Adipocyte (in vitro differentiated cells): ENCODE data around the gene DYSF.

Source experiments
- DNase-seq: peaks from one replicate; pipeline ENCODE4 v3.0.0-alpha.2; 2015; ENCODE audit warnings: low read depth
- H3K27me3 ChIP-seq: replicated peaks from 2 replicates; pipeline ENCODE4 v1.7.0; 2013; ENCODE audit warnings: mild to moderate bottlenecking, low read length, moderate library complexity; ENCODE audit not compliant: control insufficient read depth, insufficient read depth
- H3K36me3 ChIP-seq: 2 replicates; pipeline ENCODE4 v1.7.0; 2013; ENCODE audit warnings: low read length, mild to moderate bottlenecking, moderate library complexity; ENCODE audit not compliant: control insufficient read depth, insufficient read depth, severe bottlenecking
- H3K4me1 ChIP-seq: 2 replicates; pipeline ENCODE4 v1.7.0; 2013; ENCODE audit warnings: mild to moderate bottlenecking, low read length, moderate library complexity; ENCODE audit not compliant: control insufficient read depth, insufficient read depth
- H3K4me3 ChIP-seq: 2 replicates; pipeline ENCODE4 v1.7.0; 2013; ENCODE audit warnings: mild to moderate bottlenecking, low read length, moderate library complexity
- H3K9ac ChIP-seq: 2 replicates; pipeline ENCODE4 v1.7.0; 2013; ENCODE audit warnings: mild to moderate bottlenecking, low read length, moderate library complexity
- H3K9me3 ChIP-seq: 2 replicates; pipeline ENCODE4 v1.7.0; 2013; ENCODE audit warnings: mild to moderate bottlenecking, low read length, moderate library complexity; ENCODE audit not compliant: control insufficient read depth

The DYSF gene

DNA sequence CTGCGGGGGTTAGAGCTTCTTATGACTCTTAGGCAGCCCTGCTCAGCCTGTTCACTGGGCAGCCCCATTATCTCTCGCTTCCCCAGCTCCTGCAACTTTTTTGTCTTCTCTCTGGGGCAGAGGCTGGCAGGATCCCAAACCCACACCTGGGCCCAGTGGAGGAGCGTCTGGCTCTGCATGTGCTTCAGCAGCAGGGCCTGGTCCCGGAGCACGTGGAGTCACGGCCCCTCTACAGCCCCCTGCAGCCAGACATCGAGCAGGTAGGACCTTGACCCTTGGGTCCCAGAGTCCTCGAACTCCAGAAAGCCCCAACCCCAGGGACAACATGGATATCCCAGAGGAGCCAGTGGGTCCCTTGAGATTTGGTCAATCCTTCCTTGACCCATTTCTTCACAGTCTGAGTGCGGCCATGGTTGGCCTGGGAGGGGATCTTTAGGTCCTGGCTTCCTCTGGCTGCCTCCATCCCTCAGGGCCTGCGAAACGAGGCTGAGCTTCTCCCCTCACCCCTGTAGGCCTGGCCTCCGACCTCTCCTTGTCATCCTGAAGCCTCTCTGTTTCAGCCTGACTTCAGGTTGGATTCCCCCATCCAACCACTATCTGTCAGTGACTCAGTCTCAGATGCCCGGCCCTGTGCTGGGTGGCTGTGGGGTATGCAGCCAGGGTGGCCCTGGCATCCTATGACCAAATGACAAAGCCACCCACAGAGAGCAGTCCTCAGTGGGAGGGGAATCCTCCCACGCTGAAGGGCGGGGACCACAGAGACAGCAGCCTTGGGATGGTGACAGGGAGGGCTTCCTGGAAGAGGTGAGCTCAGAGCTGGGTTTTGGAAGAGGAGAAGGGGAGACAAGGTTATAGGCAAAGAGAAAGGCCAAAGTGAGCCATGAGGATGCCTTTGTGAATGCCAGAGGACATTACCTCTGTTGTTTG, 214.2 kb downstream of the DYSF start:
- H3K9me3 ChIP-seq = no peaks in the 10 kb centered on the region
- no peak overlapping the region for H3K9ac ChIP-seq
- no peaks in the 10 kb centered on the region for H3K36me3 ChIP-seq
- no peaks in the 10 kb centered on the region for H3K4me1 ChIP-seq
- no peak overlapping the region for H3K4me3 ChIP-seq
- no peak for DNase-seq
- H3K27me3 ChIP-seq = peaks cover 42% of the 10 kb centered on the region

DNA sequence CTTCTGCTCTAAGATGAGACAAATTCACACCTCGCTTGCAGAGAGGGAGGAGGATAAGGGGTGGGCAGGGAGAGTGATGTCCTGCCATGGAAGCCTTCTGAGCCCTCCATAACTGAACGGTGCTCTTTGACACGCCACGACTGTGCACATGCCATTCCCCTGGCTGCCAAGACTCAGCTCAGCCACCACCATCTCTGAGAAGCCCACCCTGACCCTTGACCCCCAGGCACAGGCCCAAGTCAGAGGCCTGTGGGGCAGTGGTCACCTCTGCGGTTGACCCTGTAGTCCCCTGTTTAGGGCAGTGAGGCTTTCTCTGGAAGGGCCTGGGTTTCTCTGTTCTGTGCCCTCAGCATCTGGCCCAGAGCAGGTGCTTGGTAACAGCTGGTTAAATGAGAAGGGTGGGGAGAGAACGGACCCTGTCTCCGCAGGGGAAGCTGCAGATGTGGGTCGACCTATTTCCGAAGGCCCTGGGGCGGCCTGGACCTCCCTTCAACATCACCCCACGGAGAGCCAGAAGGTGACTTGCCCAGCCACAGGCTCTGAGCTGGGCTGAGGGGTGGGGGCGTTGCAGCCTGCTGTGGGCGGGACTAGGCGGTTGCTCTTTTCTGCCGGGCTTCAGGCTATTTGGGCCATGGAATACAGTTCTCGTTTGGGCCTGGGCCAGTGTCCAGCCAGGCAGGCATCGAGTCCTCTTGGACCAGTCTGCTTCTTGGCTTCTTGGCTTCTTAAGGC, 215.1 kb downstream of the DYSF start:
- Histone ChIP-seq H3K9ac (no peak overlapping the region), H3K36me3 (no peaks in the 10 kb centered on the region)
- no peak for DNase-seq

DNA sequence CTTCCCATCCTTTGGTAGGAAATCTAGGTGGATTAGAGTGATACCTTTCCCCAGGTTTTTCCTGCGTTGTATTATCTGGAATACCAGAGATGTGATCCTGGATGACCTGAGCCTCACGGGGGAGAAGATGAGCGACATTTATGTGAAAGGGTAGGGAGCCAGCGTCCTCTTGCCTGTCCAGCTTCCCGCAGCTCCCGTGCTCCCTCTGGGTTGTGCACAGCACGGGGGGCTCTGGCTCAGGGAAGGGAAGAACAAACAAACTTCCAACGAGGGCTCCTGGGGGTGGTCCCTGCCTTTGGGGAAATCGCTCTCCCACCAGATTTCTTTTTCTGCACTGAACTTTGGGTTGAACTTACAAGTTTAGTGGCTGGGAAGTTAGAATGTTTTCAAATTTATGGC, 215.7 kb downstream of the DYSF start:
- no peaks in the 10 kb centered on the region for H3K36me3 ChIP-seq
- no peaks in the 10 kb centered on the region for H3K9me3 ChIP-seq
- H3K4me3 ChIP-seq = no peak overlapping the region
- no peak for DNase-seq
- no peaks in the 10 kb centered on the region for H3K4me1 ChIP-seq
- peaks cover 41% of the 10 kb centered on the region for H3K27me3 ChIP-seq
- no peak overlapping the region for H3K9ac ChIP-seq

More for the DNA sequence above, 215.1 kb downstream of the DYSF start:
- peaks cover 42% of the 10 kb centered on the region for H3K27me3 ChIP-seq
- no peak overlapping the region for H3K4me3 ChIP-seq
- H3K4me1 ChIP-seq = no peaks in the 10 kb centered on the region
- no peaks in the 10 kb centered on the region for H3K9me3 ChIP-seq

DNA sequence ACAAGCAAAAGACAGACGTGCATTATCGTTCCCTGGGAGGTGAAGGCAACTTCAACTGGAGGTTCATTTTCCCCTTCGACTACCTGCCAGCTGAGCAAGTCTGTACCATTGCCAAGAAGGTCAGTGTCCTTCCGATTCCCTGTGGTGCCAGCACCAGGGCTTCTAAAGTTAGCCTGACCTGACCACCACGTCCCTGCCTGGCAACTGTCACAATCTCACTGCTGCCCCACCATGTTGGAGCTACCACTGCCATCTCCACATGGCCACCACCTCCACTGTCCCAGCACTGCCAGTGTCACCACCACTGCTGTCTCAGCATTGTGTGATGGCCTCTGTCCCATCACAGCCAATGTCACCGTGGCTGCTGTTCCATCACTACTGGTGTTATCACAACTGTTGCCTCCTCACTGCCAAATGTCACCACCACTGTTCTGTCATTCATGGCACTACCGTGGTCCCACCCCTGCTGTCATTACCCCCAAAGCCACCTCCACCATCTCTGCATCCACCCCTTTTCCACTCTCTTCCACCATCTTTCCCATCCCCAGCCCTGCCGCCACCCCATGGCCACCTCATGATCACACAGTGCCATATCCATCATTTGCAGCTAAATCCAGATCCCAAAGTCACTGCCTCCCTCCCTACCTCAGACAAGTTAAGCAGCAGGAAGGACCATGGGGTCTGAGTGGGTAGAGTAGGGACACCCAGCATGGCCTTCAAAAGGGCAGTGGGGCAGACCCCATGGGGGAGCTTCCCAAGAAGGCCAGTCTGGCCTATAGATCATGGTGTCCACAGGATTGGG, 216.5 kb downstream of the DYSF start:
- no peaks in the 10 kb centered on the region for H3K9me3 ChIP-seq
- H3K4me3 ChIP-seq = no peak overlapping the region
- no peak overlapping the region for H3K9ac ChIP-seq
- H3K36me3 ChIP-seq = no peaks in the 10 kb centered on the region
- H3K27me3 ChIP-seq = peaks cover 34% of the 10 kb centered on the region
- DNase-seq = no peak
- no peaks in the 10 kb centered on the region for H3K4me1 ChIP-seq

DNA sequence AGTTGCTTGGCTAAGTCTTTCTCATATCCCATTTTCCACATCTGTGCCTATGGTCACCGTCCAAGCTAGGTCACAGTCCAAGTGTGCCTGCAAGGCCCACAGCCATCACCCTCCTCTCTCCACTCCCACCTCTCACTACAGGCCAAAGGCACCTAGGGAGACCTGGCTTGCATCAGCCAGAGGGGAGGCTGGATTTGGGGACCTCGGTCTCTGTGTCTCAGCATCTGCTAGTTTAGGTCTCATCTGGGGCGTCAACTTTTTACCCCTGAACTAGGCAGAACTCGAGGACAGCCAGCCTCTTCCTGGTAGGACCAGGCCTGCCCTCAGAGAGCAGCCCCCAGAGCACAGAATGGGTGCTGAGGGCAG, 217.1 kb downstream of the DYSF start:
- H3K4me1 ChIP-seq = no peaks in the 10 kb centered on the region
- peaks cover 34% of the 10 kb centered on the region for H3K27me3 ChIP-seq
- no peak overlapping the region for H3K9ac ChIP-seq
- no peaks in the 10 kb centered on the region for H3K9me3 ChIP-seq
- H3K4me3 ChIP-seq = no peak overlapping the region
- H3K36me3 ChIP-seq = no peaks in the 10 kb centered on the region
- DNase-seq = no peak

DNA sequence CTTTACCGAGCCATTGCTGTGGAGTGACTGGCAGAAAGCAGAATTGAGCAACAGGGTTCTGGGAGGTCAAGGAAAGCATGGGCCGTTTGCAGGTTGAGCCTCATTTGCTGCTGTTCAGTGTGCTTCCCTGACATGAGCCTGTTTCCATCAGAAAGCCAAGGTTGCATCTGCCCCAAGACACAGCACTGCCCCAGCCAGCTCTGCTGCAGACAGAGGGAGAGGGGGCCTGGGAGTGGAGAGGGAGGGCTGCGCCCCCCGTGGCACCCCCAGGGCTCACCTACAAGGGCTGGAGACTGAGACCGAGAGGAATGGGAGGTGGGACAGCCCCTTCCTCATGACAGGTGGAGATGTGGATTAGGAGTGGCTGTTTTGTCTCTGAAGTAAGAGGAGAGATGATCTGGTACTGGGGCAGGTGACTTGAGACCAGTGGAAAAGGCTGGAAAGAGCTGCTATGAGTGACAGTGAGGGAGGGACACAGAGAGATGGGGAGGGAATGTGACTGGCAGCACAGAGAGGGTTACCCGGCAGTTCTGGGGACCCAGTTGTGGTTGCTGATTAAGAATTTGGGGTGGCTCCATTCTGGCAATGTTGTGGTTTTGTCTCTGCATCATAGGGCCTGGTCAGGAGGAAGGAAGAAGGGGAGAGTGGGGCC, 218.0 kb downstream of the DYSF start:
- peaks cover 34% of the 10 kb centered on the region for H3K27me3 ChIP-seq
- no peak for DNase-seq
- no peaks in the 10 kb centered on the region for H3K9me3 ChIP-seq
- H3K9ac ChIP-seq = no peak overlapping the region
- H3K36me3 ChIP-seq = no peaks in the 10 kb centered on the region
- no peak overlapping the region for H3K4me3 ChIP-seq
- H3K4me1 ChIP-seq = no peaks in the 10 kb centered on the region

DNA sequence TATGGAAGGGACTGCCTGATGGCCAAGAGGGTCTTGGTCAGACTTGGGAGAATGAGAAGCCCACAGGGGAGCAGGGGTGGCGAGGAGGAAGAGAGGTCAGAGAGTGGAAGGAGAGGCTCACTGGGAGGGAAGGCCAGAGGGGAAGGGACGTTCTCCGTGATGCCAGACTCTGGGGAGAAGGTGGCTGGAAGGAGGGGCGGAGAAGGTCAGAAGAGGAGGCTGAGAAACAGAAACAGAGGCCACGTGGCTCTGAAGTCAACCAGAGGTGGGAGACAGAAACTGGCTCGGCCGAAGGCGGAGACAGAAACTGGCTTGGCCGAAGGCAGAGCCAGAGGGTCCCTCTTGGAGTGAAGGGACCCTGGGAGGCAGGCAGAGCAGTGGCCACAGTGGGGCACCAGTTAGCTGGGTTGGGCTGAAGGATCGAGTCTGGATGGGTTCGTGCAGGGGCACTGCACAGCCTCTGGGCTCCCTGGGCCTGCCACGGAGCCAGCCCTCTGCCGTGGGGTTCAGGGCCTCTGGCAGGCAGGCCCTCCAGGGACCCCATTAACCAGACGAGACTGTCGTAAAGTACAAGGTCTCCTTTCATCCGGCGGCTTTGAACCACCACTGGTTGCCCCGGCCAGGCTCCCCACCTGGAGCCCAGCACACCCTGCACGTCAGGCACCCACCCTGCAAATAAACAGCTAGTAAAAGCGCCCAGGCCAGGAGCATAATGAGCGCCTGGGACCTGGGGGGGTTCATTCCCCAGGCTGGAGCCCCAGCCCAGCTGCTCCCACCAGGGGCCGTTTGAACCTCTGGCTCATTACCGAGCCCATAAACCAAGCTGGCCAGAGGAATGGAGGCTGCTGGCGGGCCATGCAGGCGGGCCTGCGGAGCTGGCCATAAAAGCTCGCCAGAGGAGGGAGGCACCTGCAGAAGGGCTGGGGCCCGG, 218.8 kb downstream of the DYSF start:
- no peaks in the 10 kb centered on the region for H3K4me1 ChIP-seq
- no peaks in the 10 kb centered on the region for H3K9me3 ChIP-seq
- no peaks in the 10 kb centered on the region for H3K36me3 ChIP-seq
- H3K4me3 ChIP-seq = no peak overlapping the region
- no peak for DNase-seq
- no peak overlapping the region for H3K9ac ChIP-seq
- peaks cover 34% of the 10 kb centered on the region for H3K27me3 ChIP-seq

DNA sequence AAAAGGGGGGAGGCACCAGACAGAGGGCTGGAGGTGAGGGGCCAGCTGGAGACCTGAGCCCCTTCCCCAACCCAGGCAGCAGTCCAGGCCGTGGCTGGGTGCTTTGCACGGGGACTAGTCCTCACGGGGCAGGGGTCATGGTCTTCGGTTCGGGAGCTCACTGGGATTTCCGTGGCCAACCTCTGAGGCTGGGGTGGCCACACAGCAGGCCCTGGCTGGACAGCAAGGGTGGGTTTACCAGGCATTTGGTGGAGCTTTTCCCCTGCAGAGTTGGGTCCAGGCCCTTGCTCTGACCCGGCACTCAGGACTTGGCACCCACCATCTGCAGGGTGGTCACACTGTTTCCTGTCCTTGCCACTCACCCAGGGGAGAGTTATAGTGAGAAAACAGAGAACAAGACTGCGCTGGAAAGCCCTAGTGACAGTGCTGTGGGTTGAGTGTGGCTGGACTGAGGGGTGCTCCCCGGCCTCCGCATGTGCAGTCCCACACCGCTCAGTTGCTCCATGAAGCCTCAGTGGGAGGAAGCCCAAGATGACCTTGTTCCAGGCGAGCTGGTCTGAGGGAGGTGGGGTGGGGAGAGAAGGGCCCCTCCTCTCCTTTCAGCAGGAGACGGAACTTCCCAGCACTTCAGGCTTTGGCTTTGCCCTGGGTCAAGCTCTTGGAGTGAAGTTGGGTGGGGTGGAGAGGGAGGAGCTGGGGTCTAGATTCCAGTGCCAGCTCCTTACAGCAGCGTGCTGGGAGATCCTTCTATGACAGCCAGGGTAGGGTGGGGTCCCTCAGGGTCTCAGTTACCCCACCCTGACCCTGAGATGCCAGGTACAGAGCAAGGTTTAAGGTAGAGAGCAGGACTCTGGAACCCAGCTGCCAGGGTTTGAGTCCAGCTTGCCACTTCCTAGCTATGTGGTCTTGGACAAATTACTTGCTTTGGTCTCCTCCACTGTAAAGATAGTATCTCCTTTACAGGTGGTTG, 219.8 kb downstream of the DYSF start:
- no peaks in the 10 kb centered on the region for H3K9me3 ChIP-seq
- H3K36me3 ChIP-seq = no peaks in the 10 kb centered on the region
- DNase-seq = no peak
- H3K9ac ChIP-seq = no peak overlapping the region
- peaks cover 6% of the 10 kb centered on the region for H3K4me1 ChIP-seq
- no peak overlapping the region for H3K4me3 ChIP-seq
- H3K27me3 ChIP-seq = peaks cover 25% of the 10 kb centered on the region

DNA sequence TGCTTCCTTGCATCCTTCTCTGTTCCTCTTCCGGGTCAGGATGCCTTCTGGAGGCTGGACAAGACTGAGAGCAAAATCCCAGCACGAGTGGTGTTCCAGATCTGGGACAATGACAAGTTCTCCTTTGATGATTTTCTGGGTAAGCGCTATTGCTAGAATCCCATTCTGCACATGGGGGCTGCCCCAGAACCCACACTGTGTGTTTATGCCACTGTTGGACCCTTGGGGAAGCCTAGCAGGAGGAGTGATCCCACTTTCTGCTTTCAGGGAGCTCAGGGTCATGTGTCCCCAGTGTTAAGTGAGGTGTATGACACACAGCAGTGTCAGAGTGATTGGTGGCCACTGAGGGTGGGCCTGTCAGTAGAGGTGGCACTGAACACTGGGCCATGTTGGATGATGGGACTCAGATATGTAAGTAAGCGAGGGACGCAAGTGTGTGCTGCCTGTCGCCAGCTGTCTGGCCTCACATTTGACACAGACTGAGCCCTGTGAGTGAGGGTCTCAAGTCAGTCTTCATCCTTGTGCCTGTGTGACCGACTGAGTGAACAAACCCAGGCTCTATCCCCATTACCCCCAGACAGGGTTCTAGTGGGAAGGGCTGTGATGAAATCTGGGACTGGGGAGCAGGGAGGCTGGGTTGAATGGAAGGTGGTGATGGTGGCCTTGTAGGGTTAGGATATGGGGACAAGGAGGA, 220.9 kb downstream of the DYSF start:
- H3K4me1 ChIP-seq = peaks cover 17% of the 10 kb centered on the region
- no peak for DNase-seq
- H3K9ac ChIP-seq = no peak overlapping the region
- no peaks in the 10 kb centered on the region for H3K9me3 ChIP-seq
- no peak overlapping the region for H3K4me3 ChIP-seq
- peaks cover 16% of the 10 kb centered on the region for H3K27me3 ChIP-seq
- no peaks in the 10 kb centered on the region for H3K36me3 ChIP-seq
